SK-N-SH (cell line): ENCODE data around the gene OR3A2. TPM values are rescaled to one million over a fixed set of nuclear protein-coding genes. Genes with fewer than 3 reads are reported as not detected.

Experiments used
- CTCF ChIA-PET: fragments of 300-600, 350-600 bp; formaldehyde crosslinking; extraction: SDS; loops from one replicate; lab custom pipeline; 2021; lab: Yijun Ruan, JAX
- POLR2A ChIA-PET: fragments of 350-600 bp; sonication (Branson Sonifier 250); formaldehyde crosslinking; extraction: SDS; loops from one replicate; lab custom pipeline; 2020; ENCODE audit warnings: antibody characterized with exemption, inconsistent platforms; lab: Yijun Ruan, JAX
- DNase-seq: peaks from one replicate; pipeline ENCODE4 v3.0.0; 2012
- H2AFZ ChIP-seq: fragments of 200-600 bp; sonication (generic); 2 replicates; pipeline ENCODE4 v1.8.1; 2016; ENCODE audit warnings: antibody characterized with exemption, mild to moderate bottlenecking, low read depth
- H3F3A ChIP-seq: fragments of 200-600 bp; sonication (generic); replicated peaks from 2 replicates; pipeline ENCODE3; 2016; ENCODE audit warnings: antibody characterized with exemption, mild to moderate bottlenecking; ENCODE audit not compliant: insufficient read depth
- H3K27ac ChIP-seq, 2 experiments: fragments of 200-500 bp in 1 of 2; fragments of 200-600 bp in 1 of 2; sonication (Bioruptor generic) in 1 of 2; sonication (generic), shearing (Covaris generic) in 1 of 2; 2 replicates each; pipeline versions ENCODE4 v1.5.1 to v1.6.1; 2014 to 2016; ENCODE audit warnings: low read depth in 2 of 2, inconsistent platforms in 1 of 2, low read length in 1 of 2, mild to moderate bottlenecking in 1 of 2, mixed read lengths in 1 of 2
- H3K27me3 ChIP-seq: fragments of 200-600 bp; sonication (generic), shearing (Covaris generic); 2 replicates; pipeline ENCODE4 v1.6.1; 2016; ENCODE audit warnings: mixed run types; ENCODE audit not compliant: insufficient read depth
- H3K36me3 ChIP-seq, 2 experiments: fragments of 200-500 bp in 1 of 2; fragments of 200-600 bp in 1 of 2; sonication (Bioruptor generic) in 1 of 2; sonication (generic) in 1 of 2; replicated peaks in 1 of 2; 2 replicates each; pipeline versions ENCODE3 to v1.5.1; 2014 to 2016; ENCODE audit warnings: low read length in 1 of 2, mild to moderate bottlenecking in 1 of 2; ENCODE audit not compliant: insufficient read depth in 2 of 2, control insufficient read depth in 1 of 2
- H3K4me1 ChIP-seq, 2 experiments: fragments of 200-500 bp in 1 of 2; fragments of 200-600 bp in 1 of 2; sonication (Bioruptor generic) in 1 of 2; sonication (generic), shearing (Covaris generic) in 1 of 2; 2 replicates each; pipeline versions ENCODE4 v1.5.1 to v1.6.1; 2014 to 2016; ENCODE audit warnings: low read depth in 1 of 2, low read length in 1 of 2, mixed run types in 1 of 2; ENCODE audit not compliant: insufficient read depth in 2 of 2, control insufficient read depth in 1 of 2
- H3K4me2 ChIP-seq: fragments of 200-600 bp; sonication (generic), shearing (Covaris generic); 2 replicates; pipeline ENCODE4 v1.6.1; 2017; ENCODE audit warnings: mixed run types
- H3K4me3 ChIP-seq, 2 experiments: fragments of 200-500 bp in 1 of 2; fragments of 200-600 bp in 1 of 2; sonication (Bioruptor generic) in 1 of 2; sonication (generic), shearing (Covaris generic) in 1 of 2; 2 replicates each; pipeline versions ENCODE4 v1.5.1 to v1.8.1; 2014 to 2016; ENCODE audit warnings: low read depth in 2 of 2, inconsistent platforms in 1 of 2, low read length in 1 of 2, mild to moderate bottlenecking in 1 of 2, mixed read lengths in 1 of 2, moderate library complexity in 1 of 2
- H3K79me2 ChIP-seq: fragments of 200-600 bp; sonication (generic); 2 replicates; pipeline ENCODE4 v1.8.1; 2017; ENCODE audit warnings: mild to moderate bottlenecking; ENCODE audit not compliant: insufficient read depth
- H3K9ac ChIP-seq: fragments of 200-600 bp; sonication (generic); 2 replicates; pipeline ENCODE4 v1.6.1; 2017; ENCODE audit warnings: mixed run types
- H3K9me2 ChIP-seq: fragments of 200-600 bp; sonication (generic); 2 replicates; pipeline ENCODE4 v1.6.1; 2017; ENCODE audit warnings: mixed run types
- H3K9me3 ChIP-seq: fragments of 200-600 bp; sonication (generic); 2 replicates; pipeline ENCODE4 v1.6.1; 2017; ENCODE audit warnings: mixed run types, mild to moderate bottlenecking, moderate library complexity
- H4K20me1 ChIP-seq: fragments of 200-600 bp; sonication (generic); 2 replicates; pipeline ENCODE4 v1.6.1; 2017; ENCODE audit warnings: mild to moderate bottlenecking, mixed run types; ENCODE audit not compliant: insufficient read depth
- EP300 ChIP-seq, 2 experiments: IDR thresholded peaks; 2 replicates each; pipeline versions ENCODE4 v1.4.0 to v1.6.1; 2012; ENCODE audit warnings: borderline replicate concordance in 1 of 2, low read depth in 1 of 2, low read length in 1 of 2
- FOSL2 ChIP-seq: IDR thresholded peaks from 2 replicates; pipeline ENCODE4 v1.4.0; 2012; ENCODE audit warnings: low read depth, mild to moderate bottlenecking, moderate library complexity, borderline replicate concordance
- FOXM1 ChIP-seq: IDR thresholded peaks from 2 replicates; pipeline ENCODE4 v1.4.0; 2012; ENCODE audit warnings: low read depth, mild to moderate bottlenecking
- GABPA ChIP-seq: IDR thresholded peaks from 2 replicates; pipeline ENCODE4 v1.4.0; 2012; ENCODE audit warnings: low read depth, mild to moderate bottlenecking
- POLR2AphosphoS5 ChIP-seq: IDR thresholded peaks from 2 replicates; pipeline ENCODE4 v1.6.1; 2012; ENCODE audit warnings: low read depth, low read length
- RAD21 ChIP-seq: IDR thresholded peaks from 2 replicates; pipeline ENCODE4 v1.6.1; 2012; ENCODE audit warnings: mild to moderate bottlenecking, low read length
- RCOR1 ChIP-seq: fragments of 150-350 bp; IDR thresholded peaks from 2 replicates; pipeline ENCODE4 v1.6.1; 2017; ENCODE audit warnings: antibody characterized with exemption, low read length
- SIN3A ChIP-seq: IDR thresholded peaks from 2 replicates; pipeline ENCODE4 v1.6.1; 2012; ENCODE audit warnings: low read depth, mild to moderate bottlenecking, low read length, moderate library complexity, borderline replicate concordance
- WGBS: methylation state at CpG from one replicate; pipeline ENCODE4 v1.1.6; 2017; ENCODE audit warnings: low lambda C conversion rate; 5-methylcytosine and 5-hydroxymethylcytosine counted together
- polyA plus RNA-seq, 3 experiments: library from polyadenylated mRNA; depleted of rRNA; stranded (reverse); fragments of >200 nt; gene quantifications; 2 replicates each; pipeline ENCODE4 v1.2.3, GENCODE V29; 2012
- TF ChIP-seq, protein P1 (sequence below): IDR thresholded peaks from 2 replicates; pipeline ENCODE4 v1.4.0; 2012; ENCODE audit warnings: low read depth, borderline replicate concordance
- TF ChIP-seq, protein P2 (sequence below): IDR thresholded peaks from 2 replicates; pipeline ENCODE4 v1.4.0; 2012; ENCODE audit warnings: low read depth

The OR3A2 gene
- polyA plus RNA-seq, 1 of the 3 experiments (the other 2 are of a cell fraction), result not detected

DNA sequence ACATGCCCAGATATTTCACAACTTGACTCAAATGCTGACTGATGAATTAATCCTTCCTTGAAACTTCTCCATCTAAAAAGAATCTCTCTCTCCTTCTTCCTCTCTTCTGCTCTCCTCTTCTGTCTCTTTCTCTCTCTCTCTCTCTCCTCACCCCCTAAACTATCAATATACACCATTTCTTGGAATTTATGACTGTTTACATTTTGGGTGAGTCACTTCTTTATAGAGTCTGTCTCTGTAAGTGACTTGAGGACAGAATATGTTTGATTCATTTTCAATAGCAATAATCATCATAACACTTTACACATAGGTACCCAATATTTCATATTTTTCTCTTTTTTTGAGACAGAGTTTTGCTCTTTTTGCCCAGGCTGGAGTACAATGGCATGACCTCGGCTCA, 103.2 kb downstream of the OR3A2 start:
- DNase-seq, result no peak
- H3K36me3 ChIP-seq, result no peaks in the 10 kb centered on the region
- TF ChIP-seq FOSL2 (no peak), GABPA (no peak), EP300 (IDR thresholded peaks at IDR 0.05; ENCODE audit: borderline replicate concordance in 1 of 2, low read depth in 1 of 2, low read length in 1 of 2) (no peak), RCOR1 (no peak), SIN3A (no peak), RAD21 (no peak), POLR2AphosphoS5 (no peak)
- TF ChIP-seq, protein P1, sequence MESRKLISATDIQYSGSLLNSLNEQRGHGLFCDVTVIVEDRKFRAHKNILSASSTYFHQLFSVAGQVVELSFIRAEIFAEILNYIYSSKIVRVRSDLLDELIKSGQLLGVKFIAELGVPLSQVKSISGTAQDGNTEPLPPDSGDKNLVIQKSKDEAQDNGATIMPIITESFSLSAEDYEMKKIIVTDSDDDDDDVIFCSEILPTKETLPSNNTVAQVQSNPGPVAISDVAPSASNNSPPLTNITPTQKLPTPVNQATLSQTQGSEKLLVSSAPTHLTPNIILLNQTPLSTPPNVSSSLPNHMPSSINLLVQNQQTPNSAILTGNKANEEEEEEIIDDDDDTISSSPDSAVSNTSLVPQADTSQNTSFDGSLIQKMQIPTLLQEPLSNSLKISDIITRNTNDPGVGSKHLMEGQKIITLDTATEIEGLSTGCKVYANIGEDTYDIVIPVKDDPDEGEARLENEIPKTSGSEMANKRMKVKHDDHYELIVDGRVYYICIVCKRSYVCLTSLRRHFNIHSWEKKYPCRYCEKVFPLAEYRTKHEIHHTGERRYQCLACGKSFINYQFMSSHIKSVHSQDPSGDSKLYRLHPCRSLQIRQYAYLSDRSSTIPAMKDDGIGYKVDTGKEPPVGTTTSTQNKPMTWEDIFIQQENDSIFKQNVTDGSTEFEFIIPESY, result no peak
- TF ChIP-seq, protein P2, sequence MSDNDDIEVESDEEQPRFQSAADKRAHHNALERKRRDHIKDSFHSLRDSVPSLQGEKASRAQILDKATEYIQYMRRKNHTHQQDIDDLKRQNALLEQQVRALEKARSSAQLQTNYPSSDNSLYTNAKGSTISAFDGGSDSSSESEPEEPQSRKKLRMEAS, result no peak
- H4K20me1 ChIP-seq, result no peaks in the 10 kb centered on the region
- H3K27me3 ChIP-seq, result peaks cover 8% of the 10 kb centered on the region; the same call in 1 of the 2 replicates
- H3K27ac ChIP-seq, result no peak overlapping the region
- no peak overlapping the region for H3K4me3 ChIP-seq
- no peak overlapping the region for H3K9ac ChIP-seq
- ChIA-PET CTCF (no interaction called here), POLR2A (no interaction called here)
- no peak overlapping the region for H3K4me2 ChIP-seq
- WGBS, result 0% methylated on average over 1 of the region's 1 CpG
- H3F3A ChIP-seq, result no peaks in the 10 kb centered on the region
- H3K79me2 ChIP-seq, result no peaks in the 10 kb centered on the region
- H3K9me2 ChIP-seq, result no peaks in the 10 kb centered on the region
- H2AFZ ChIP-seq, result no peak overlapping the region
- no peaks in the 10 kb centered on the region for H3K4me1 ChIP-seq
- H3K9me3 ChIP-seq, result no peaks in the 10 kb centered on the region

DNA sequence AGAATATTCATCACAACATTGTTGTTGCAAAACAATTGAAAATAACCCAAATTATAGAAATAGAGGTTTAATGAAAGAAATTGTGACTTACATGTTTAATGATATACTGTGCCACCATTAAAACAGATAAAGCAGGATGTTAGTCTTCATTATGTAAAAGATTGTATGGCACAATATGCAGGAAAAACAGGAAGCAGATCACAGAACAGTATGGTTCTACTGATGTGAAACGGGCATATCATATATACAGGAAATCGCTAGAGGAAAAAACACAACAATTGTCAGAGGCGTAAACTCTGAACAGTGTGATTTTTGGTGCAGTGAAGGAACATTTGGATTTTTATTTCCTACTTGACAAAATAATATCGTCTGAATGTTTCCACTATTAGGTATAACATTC, 110.0 kb downstream of the OR3A2 start:
- no peak overlapping the region for H2AFZ ChIP-seq
- no peak overlapping the region for H3K9ac ChIP-seq
- no peaks in the 10 kb centered on the region for H3F3A ChIP-seq
- CTCF ChIA-PET, result no interaction called here
- no peaks in the 10 kb centered on the region for H3K4me1 ChIP-seq
- H3K9me2 ChIP-seq, result no peaks in the 10 kb centered on the region
- no peak overlapping the region for H3K4me3 ChIP-seq
- POLR2A ChIA-PET, result no interaction called here
- no peak overlapping the region for H3K27ac ChIP-seq
- H3K9me3 ChIP-seq, result no peaks in the 10 kb centered on the region
- no peaks in the 10 kb centered on the region for H3K79me2 ChIP-seq
- no peak overlapping the region for H3K4me2 ChIP-seq
- DNase-seq, result no peak
- peaks cover 8% of the 10 kb centered on the region; the same call in 1 of the 2 replicates for H3K27me3 ChIP-seq
- TF ChIP-seq, protein P1, result no peak
- TF ChIP-seq GABPA (no peak), FOXM1 (no peak)
- TF ChIP-seq, protein P2, result no peak
- H3K36me3 ChIP-seq, result no peaks in the 10 kb centered on the region
- H4K20me1 ChIP-seq, result no peaks in the 10 kb centered on the region
- 13% methylated on average over 4 of the region's 4 CpGs for WGBS
